Measurements from ENCODE around the gene TSPAN18. TPM values are rescaled to one million over a fixed set of nuclear protein-coding genes. Genes with fewer than 3 reads are reported as not detected.

TSPAN18 gene
- polyA plus RNA-seq, 1 of the 3 experiments (the other 2 are of a cell fraction) = 0.72 TPM

DNA sequence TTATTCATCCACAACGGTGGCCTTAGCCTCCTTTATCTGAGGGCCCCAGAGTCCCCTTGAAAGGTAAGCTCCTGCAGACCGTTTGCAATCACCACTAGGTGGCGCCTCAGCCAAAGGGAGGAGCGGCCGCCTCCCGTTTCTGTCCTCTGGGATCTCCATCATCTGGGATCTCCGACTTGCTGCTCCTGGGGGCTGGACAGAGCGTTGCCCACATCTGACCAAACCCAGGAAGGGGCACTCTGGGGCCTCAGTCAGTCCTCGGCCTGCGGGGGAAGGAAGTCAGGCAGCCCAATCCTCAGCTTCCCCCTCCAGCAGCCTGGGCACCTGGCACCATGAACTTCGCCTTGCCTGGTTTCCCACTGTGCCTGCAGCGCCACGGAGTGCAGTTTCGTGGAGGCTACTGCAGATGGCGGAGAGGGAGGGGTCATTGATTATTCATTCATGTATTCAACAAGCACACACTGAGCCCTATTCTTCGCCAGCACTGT, 200.5 kb downstream of the TSPAN18 start:
- peak; percentile 82 for DNase-seq
- no peaks in the 10 kb centered on the region for H3K9me3 ChIP-seq
- TF ChIP-seq, protein P1, sequence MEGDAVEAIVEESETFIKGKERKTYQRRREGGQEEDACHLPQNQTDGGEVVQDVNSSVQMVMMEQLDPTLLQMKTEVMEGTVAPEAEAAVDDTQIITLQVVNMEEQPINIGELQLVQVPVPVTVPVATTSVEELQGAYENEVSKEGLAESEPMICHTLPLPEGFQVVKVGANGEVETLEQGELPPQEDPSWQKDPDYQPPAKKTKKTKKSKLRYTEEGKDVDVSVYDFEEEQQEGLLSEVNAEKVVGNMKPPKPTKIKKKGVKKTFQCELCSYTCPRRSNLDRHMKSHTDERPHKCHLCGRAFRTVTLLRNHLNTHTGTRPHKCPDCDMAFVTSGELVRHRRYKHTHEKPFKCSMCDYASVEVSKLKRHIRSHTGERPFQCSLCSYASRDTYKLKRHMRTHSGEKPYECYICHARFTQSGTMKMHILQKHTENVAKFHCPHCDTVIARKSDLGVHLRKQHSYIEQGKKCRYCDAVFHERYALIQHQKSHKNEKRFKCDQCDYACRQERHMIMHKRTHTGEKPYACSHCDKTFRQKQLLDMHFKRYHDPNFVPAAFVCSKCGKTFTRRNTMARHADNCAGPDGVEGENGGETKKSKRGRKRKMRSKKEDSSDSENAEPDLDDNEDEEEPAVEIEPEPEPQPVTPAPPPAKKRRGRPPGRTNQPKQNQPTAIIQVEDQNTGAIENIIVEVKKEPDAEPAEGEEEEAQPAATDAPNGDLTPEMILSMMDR (IDR thresholded peaks at IDR 0.05) = peak; percentile 91
- TF ChIP-seq ELF1 (IDR thresholded peaks at IDR 0.05) (no peak), POLR2AphosphoS5 (IDR thresholded peaks at IDR 0.05; ENCODE audit: low read depth, low read length) (no peak), TCF12 (IDR thresholded peaks at IDR 0.05) (no peak), RXRA (IDR thresholded peaks at IDR 0.05; ENCODE audit: borderline replicate concordance, low read depth) (no peak), NRF1 (IDR thresholded peaks at IDR 0.05; ENCODE audit: low read depth, low read length) (no peak), RAD21 (IDR thresholded peaks at IDR 0.05; ENCODE audit: low read length) (peak; percentile 68), TAF1 (IDR thresholded peaks at IDR 0.05; ENCODE audit: borderline replicate concordance, low read depth, low read length) (no peak), FOXM1 (IDR thresholded peaks at IDR 0.05; ENCODE audit: low read depth) (no peak), USF2 (IDR thresholded peaks at IDR 0.05; ENCODE audit: borderline replicate concordance, low read depth, low read length) (no peak), GABPA (IDR thresholded peaks at IDR 0.05; ENCODE audit: low read depth) (no peak), SMC3 (IDR thresholded peaks at IDR 0.05; ENCODE audit: low read depth, low read length) (peak; percentile 68), JUND (IDR thresholded peaks at IDR 0.05) (no peak), FOXJ3 (CRISPR knock-in tag; IDR thresholded peaks at IDR 0.05) (no peak), ZBTB33 (IDR thresholded peaks at IDR 0.05; ENCODE audit: borderline replicate concordance, low read depth) (no peak), EZH2phosphoT487 (IDR thresholded peaks at IDR 0.05; ENCODE audit: borderline replicate concordance, low read depth) (no peak), NFIC (IDR thresholded peaks at IDR 0.05; ENCODE audit: borderline replicate concordance) (no peak), MXI1 (IDR thresholded peaks at IDR 0.05; ENCODE audit: low read depth, low read length) (no peak), MEF2A (IDR thresholded peaks at IDR 0.05; ENCODE audit: borderline replicate concordance, low read depth) (no peak), CHD2 (IDR thresholded peaks at IDR 0.05; ENCODE audit: low read length, partially characterized antibody) (no peak), YY1 (IDR thresholded peaks at IDR 0.05; ENCODE audit: low read depth) (no peak)
- TF ChIP-seq, protein P2, sequence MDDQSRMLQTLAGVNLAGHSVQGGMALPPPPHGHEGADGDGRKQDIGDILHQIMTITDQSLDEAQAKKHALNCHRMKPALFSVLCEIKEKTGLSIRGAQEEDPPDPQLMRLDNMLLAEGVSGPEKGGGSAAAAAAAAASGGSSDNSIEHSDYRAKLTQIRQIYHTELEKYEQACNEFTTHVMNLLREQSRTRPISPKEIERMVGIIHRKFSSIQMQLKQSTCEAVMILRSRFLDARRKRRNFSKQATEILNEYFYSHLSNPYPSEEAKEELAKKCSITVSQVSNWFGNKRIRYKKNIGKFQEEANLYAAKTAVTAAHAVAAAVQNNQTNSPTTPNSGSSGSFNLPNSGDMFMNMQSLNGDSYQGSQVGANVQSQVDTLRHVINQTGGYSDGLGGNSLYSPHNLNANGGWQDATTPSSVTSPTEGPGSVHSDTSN (IDR thresholded peaks at IDR 0.05) = no peak
- no peaks in the 10 kb centered on the region for H3K27me3 ChIP-seq (ENCODE audit: insufficient read depth)
- 17% methylated on average over 11 of the region's 16 CpGs for WGBS (ENCODE audit: low lambda C conversion rate)
- no peaks in the 10 kb centered on the region for H3K79me2 ChIP-seq (ENCODE audit: insufficient read depth)
- H3K27ac ChIP-seq (ENCODE audit: low read depth in 2 of 2, low read length in 1 of 2) = no peak overlapping the region
- H3F3A ChIP-seq (replicated peaks; ENCODE audit: insufficient read depth) = no peaks in the 10 kb centered on the region
- peaks cover 0 to 8% of the 10 kb centered on the region in 2 experiments; a peak in 1 of 4 replicates for H3K4me1 ChIP-seq (ENCODE audit: control insufficient read depth in 1 of 2, insufficient read depth in 2 of 2, low read depth in 1 of 2, low read length in 1 of 2)
- H4K20me1 ChIP-seq (ENCODE audit: insufficient read depth) = no peaks in the 10 kb centered on the region
- H2AFZ ChIP-seq (ENCODE audit: low read depth) = no peak overlapping the region
- no peak overlapping the region for H3K9ac ChIP-seq
- H3K9me2 ChIP-seq = no peaks in the 10 kb centered on the region
- no peaks in the 10 kb centered on the region for H3K36me3 ChIP-seq (replicated peaks in 1 of 2; ENCODE audit: control insufficient read depth in 1 of 2, insufficient read depth in 2 of 2, low read length in 1 of 2)
- ChIA-PET POLR2A (no interaction called here), CTCF (interaction anchor here (0.6 to 24.2 kb wide), 69 partner anchors 9 to 606 kb away, joined by 3 to 1245 read pairs (median 4); partner anchors contain the start of genes CD82 and TP53I11)
- H3K4me2 ChIP-seq = no peak overlapping the region
- peak overlapping the region in 1 of 2 experiments; percentile 21; a peak in 1 of 4 replicates for H3K4me3 ChIP-seq (ENCODE audit: low read depth in 2 of 2, low read length in 1 of 2)
